Cardiac muscle cell (in vitro differentiated cells and primary cell): Measurements from ENCODE around the gene IL1RAPL1. TPM values are rescaled to one million over a fixed set of nuclear protein-coding genes. Genes with fewer than 3 reads are reported as not detected.

Experiments used
- DNase-seq, 2 donors: peaks; one replicate each; pipeline versions ENCODE4 v3.0.0 to v3.0.0-alpha.2; 2010 to 2017; ENCODE audit warnings: low read depth in 1 of 2, low spot score in 1 of 2
- H3K27ac ChIP-seq: fragments of 200-600 bp; sonication (generic); 2 replicates; pipeline ENCODE4 v1.5.1; 2016
- H3K27me3 ChIP-seq: fragments of 200-600 bp; sonication (generic); 2 replicates; pipeline ENCODE4 v1.6.0; 2016; ENCODE audit warnings: control low read depth
- H3K36me3 ChIP-seq: fragments of 200-600 bp; sonication (generic); 2 replicates; pipeline ENCODE4 v1.5.1; 2016; ENCODE audit warnings: control low read depth
- H3K4me1 ChIP-seq: fragments of 200-600 bp; sonication (generic); 2 replicates; pipeline ENCODE4 v1.8.1; 2017; ENCODE audit warnings: low read depth, mild to moderate bottlenecking, mixed run types
- H3K4me3 ChIP-seq: fragments of 200-600 bp; sonication (generic); 2 replicates; pipeline ENCODE4 v1.5.1; 2016; ENCODE audit warnings: mild to moderate bottlenecking
- H3K9me3 ChIP-seq: fragments of 200-600 bp; sonication (generic); 2 replicates; pipeline ENCODE4 v1.5.1; 2017; ENCODE audit warnings: low read depth, mild to moderate bottlenecking, control low read depth
- polyA plus RNA-seq: library from polyadenylated mRNA; unstranded; fragments of >200 nt; fragmentation: Nextera tagmentation; extraction: Ambion mirVana; gene quantifications from 2 replicates; pipeline ENCODE4 v1.2.1, GENCODE V29; 2016
- total RNA-seq: library from RNA; depleted of rRNA; stranded (reverse); fragments of >200 nt; gene quantifications from 2 replicates; pipeline ENCODE4 v1.2.3, GENCODE V29; 2016
- TF ChIP-seq, protein P1 (sequence below): IDR thresholded peaks from 2 replicates; pipeline ENCODE4 v1.5.1; 2012; ENCODE audit warnings: low read depth, mild to moderate bottlenecking, low read length

The IL1RAPL1 gene
- total and polyA plus RNA-seq, 2 experiments from 2014 or later = 3.2 to 4.2 TPM

DNA sequence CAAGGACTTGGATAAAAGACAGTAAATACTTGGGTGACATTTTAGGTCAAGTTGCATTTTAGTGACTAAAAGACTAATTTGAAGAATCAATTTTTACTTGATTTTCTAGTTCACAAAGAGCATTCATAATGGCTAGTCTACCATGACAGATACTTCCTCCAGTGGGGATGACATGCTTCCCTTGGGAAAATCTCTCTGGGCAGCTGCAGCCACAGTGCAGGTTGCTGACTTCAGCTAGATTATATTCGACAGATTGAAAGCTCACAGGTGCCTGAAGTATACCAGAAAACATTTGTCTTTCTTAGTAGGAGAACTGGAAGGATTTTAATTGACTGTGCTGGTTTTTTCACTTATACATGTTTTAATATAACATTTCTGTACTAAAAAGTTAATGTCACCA lies 1418.6 kb downstream of the IL1RAPL1 start:
- DNase-seq = no peak
- H3K36me3 ChIP-seq = no peaks in the 10 kb centered on the region
- no peaks in the 10 kb centered on the region for H3K4me1 ChIP-seq
- H3K9me3 ChIP-seq = no peaks in the 10 kb centered on the region
- TF ChIP-seq, protein P1, sequence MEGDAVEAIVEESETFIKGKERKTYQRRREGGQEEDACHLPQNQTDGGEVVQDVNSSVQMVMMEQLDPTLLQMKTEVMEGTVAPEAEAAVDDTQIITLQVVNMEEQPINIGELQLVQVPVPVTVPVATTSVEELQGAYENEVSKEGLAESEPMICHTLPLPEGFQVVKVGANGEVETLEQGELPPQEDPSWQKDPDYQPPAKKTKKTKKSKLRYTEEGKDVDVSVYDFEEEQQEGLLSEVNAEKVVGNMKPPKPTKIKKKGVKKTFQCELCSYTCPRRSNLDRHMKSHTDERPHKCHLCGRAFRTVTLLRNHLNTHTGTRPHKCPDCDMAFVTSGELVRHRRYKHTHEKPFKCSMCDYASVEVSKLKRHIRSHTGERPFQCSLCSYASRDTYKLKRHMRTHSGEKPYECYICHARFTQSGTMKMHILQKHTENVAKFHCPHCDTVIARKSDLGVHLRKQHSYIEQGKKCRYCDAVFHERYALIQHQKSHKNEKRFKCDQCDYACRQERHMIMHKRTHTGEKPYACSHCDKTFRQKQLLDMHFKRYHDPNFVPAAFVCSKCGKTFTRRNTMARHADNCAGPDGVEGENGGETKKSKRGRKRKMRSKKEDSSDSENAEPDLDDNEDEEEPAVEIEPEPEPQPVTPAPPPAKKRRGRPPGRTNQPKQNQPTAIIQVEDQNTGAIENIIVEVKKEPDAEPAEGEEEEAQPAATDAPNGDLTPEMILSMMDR = no peak
- H3K4me3 ChIP-seq = no peak overlapping the region
- no peak overlapping the region for H3K27ac ChIP-seq
- H3K27me3 ChIP-seq = no peaks in the 10 kb centered on the region
